Parathyroid adenoma (tissue), 2 donors: Measurements from ENCODE around the gene GABRB2.
"Not testable (repeated sequence)": the region's sequence is repeated elsewhere in the genome, so short reads cannot be mapped to it uniquely, and the experiment has no call there.

ENCODE experiments used
- H2AFZ ChIP-seq: fragments of 300-600 bp; sonication (generic); one replicate; pipeline ENCODE4 v1.7.0; 2017; ENCODE audit warnings: antibody characterized with exemption, mild to moderate bottlenecking
- H3K27ac ChIP-seq: fragments of 300-600 bp; sonication (generic); one replicate; pipeline ENCODE4 v1.7.0; 2017
- H3K27me3 ChIP-seq: fragments of 300-600 bp; sonication (generic); one replicate; pipeline ENCODE4 v1.7.0; 2017; ENCODE audit warnings: low read length; ENCODE audit not compliant: control insufficient read depth, insufficient read depth
- H3K36me3 ChIP-seq: fragments of 300-600 bp; sonication (generic); one replicate; pipeline ENCODE4 v1.7.0; 2017; ENCODE audit warnings: low read length; ENCODE audit not compliant: control insufficient read depth, insufficient read depth
- H3K4me1 ChIP-seq: fragments of 300-600 bp; sonication (generic); one replicate; pipeline ENCODE4 v1.7.0; 2017; ENCODE audit warnings: control low read depth
- H3K4me2 ChIP-seq: fragments of 300-600 bp; sonication (generic); one replicate; pipeline ENCODE4 v1.7.0; 2017; ENCODE audit warnings: low read length
- H3K4me3 ChIP-seq: fragments of 300-600 bp; sonication (generic); one replicate; pipeline ENCODE4 v1.7.0; 2017; ENCODE audit warnings: low read depth, low read length
- H3K79me2 ChIP-seq: fragments of 300-600 bp; sonication (generic); one replicate; pipeline ENCODE4 v1.7.0; 2017; ENCODE audit warnings: control low read depth
- H3K9ac ChIP-seq: fragments of 300-600 bp; sonication (generic); one replicate; pipeline ENCODE4 v1.7.0; 2017; ENCODE audit warnings: mild to moderate bottlenecking
- H3K9me3 ChIP-seq: fragments of 300-600 bp; sonication (generic); one replicate; pipeline ENCODE4 v1.7.0; 2017; ENCODE audit warnings: low read length; ENCODE audit not compliant: control insufficient read depth
- CTCF ChIP-seq: fragments of 300-600 bp; sonication (generic); IDR thresholded peaks from one replicate; pipeline ENCODE4 v1.7.0; 2017; ENCODE audit warnings: antibody characterized with exemption, mild to moderate bottlenecking
- donor health status: primary hyperparathyroidism.

Gene GABRB2

GRCh38 chr5:161530700-161531099 is 15.8 kb downstream of the GABRB2 start:
- Histone ChIP-seq H3K9ac (no peak overlapping the region), H3K27me3 (no peaks in the 10 kb centered on the region), H3K4me2 (no peak overlapping the region), H2AFZ (no peak overlapping the region), H3K36me3 (no peaks in the 10 kb centered on the region), H3K79me2 (no peaks in the 10 kb centered on the region), H3K27ac (no peak overlapping the region), H3K9me3 (no peaks in the 10 kb centered on the region), H3K4me3 (no peak overlapping the region), H3K4me1 (no peaks in the 10 kb centered on the region)
- no peak for TF ChIP-seq CTCF

GRCh38 chr5:161513942-161514341 is 32.6 kb downstream of the GABRB2 start:
- Histone ChIP-seq H3K36me3 (no peaks in the 10 kb centered on the region), H3K9me3 (no peaks in the 10 kb centered on the region), H3K27ac (no peak overlapping the region), H2AFZ (no peak overlapping the region), H3K4me3 (no peak overlapping the region), H3K4me1 (no peaks in the 10 kb centered on the region), H3K9ac (no peak overlapping the region), H3K79me2 (no peaks in the 10 kb centered on the region), H3K4me2 (no peak overlapping the region), H3K27me3 (no peaks in the 10 kb centered on the region)
- TF ChIP-seq CTCF, result no peak

GRCh38 chr5:161507591-161507990 is 38.9 kb downstream of the GABRB2 start:
- Histone ChIP-seq H3K36me3 (no peaks in the 10 kb centered on the region), H3K4me2 (no peak overlapping the region), H3K9ac (no peak overlapping the region), H2AFZ (no peak overlapping the region), H3K27me3 (no peaks in the 10 kb centered on the region), H3K79me2 (no peaks in the 10 kb centered on the region), H3K4me1 (no peaks in the 10 kb centered on the region), H3K9me3 (no peaks in the 10 kb centered on the region), H3K4me3 (no peak overlapping the region), H3K27ac (no peak overlapping the region)
- no peak for TF ChIP-seq CTCF

- H3K4me3 ChIP-seq, H3K4me2 ChIP-seq, H3K4me1 ChIP-seq, H3K27me3 ChIP-seq, H2AFZ ChIP-seq, H3K36me3 ChIP-seq, H3K79me2 ChIP-seq, H3K9ac ChIP-seq, H3K27ac ChIP-seq, H3K9me3 ChIP-seq: not testable (repeated sequence)
Measured at GRCh38 chr5:161505160-161505559, 41.4 kb downstream of the GABRB2 start.

GRCh38 chr5:161498531-161498930 is 48.0 kb downstream of the GABRB2 start:
- no peak for TF ChIP-seq CTCF
- H3K36me3 ChIP-seq, result no peaks in the 10 kb centered on the region
- no peak overlapping the region for H3K27ac ChIP-seq
- H3K9me3 ChIP-seq, result no peaks in the 10 kb centered on the region
- no peak overlapping the region for H3K9ac ChIP-seq
- no peak overlapping the region for H3K4me2 ChIP-seq
- no peak overlapping the region for H3K4me3 ChIP-seq
- no peaks in the 10 kb centered on the region for H3K4me1 ChIP-seq
- H3K27me3 ChIP-seq, result no peaks in the 10 kb centered on the region
- no peak overlapping the region for H2AFZ ChIP-seq
- no peaks in the 10 kb centered on the region for H3K79me2 ChIP-seq
